ES-I3 (cell line): Measurements from ENCODE around the gene ZDHHC14.
"Not testable (repeated sequence)": the region's sequence is repeated elsewhere in the genome, so short reads cannot be mapped to it uniquely, and the experiment has no call there.

Source experiments
- H3K36me3 ChIP-seq: 2 replicates; pipeline ENCODE4 v1.6.1; 2013; ENCODE audit warnings: mild to moderate bottlenecking, low read length, control low read depth, moderate library complexity; ENCODE audit not compliant: insufficient read depth
- H3K4me1 ChIP-seq: 2 replicates; pipeline ENCODE4 v1.6.1; 2013; ENCODE audit warnings: mild to moderate bottlenecking, control low read depth, low read length; ENCODE audit not compliant: insufficient read depth
- H3K9ac ChIP-seq: 2 replicates; pipeline ENCODE4 v1.6.1; 2013; ENCODE audit warnings: low read depth, mild to moderate bottlenecking, low read length, moderate library complexity
- H3K9me3 ChIP-seq: 2 replicates; pipeline ENCODE4 v1.6.1; 2013; ENCODE audit warnings: mild to moderate bottlenecking, low read length, moderate library complexity; ENCODE audit not compliant: control insufficient read depth, insufficient read depth

The ZDHHC14 gene

GRCh38 chr6:157467339-157467738 lies 86.3 kb downstream of the ZDHHC14 start:
- not testable (repeated sequence) for H3K9me3 ChIP-seq, H3K9ac ChIP-seq, H3K36me3 ChIP-seq

GRCh38 chr6:157468054-157468453 lies 87.1 kb downstream of the ZDHHC14 start:
- H3K36me3 ChIP-seq, result no peaks in the 10 kb centered on the region
- H3K4me1 ChIP-seq, result peaks cover 17% of the 10 kb centered on the region
- H3K9me3 ChIP-seq, result no peaks in the 10 kb centered on the region
- no peak overlapping the region for H3K9ac ChIP-seq

More at GRCh38 chr6:157467339-157467738, 86.3 kb downstream of the ZDHHC14 start:
- peaks cover 24% of the 10 kb centered on the region for H3K4me1 ChIP-seq

GRCh38 chr6:157468574-157468973 lies 87.6 kb downstream of the ZDHHC14 start:
- H3K36me3 ChIP-seq, result no peaks in the 10 kb centered on the region
- no peaks in the 10 kb centered on the region for H3K9me3 ChIP-seq
- peaks cover 12% of the 10 kb centered on the region for H3K4me1 ChIP-seq
- H3K9ac ChIP-seq, result no peak overlapping the region

GRCh38 chr6:157469378-157469777 lies 88.4 kb downstream of the ZDHHC14 start:
- H3K36me3 ChIP-seq, result no peaks in the 10 kb centered on the region
- no peak overlapping the region for H3K9ac ChIP-seq
- H3K9me3 ChIP-seq, result no peaks in the 10 kb centered on the region
- H3K4me1 ChIP-seq, result peaks cover 12% of the 10 kb centered on the region

GRCh38 chr6:157471077-157471686 lies 90.2 kb downstream of the ZDHHC14 start:
- Histone ChIP-seq H3K36me3 (no peaks in the 10 kb centered on the region), H3K9ac (no peak overlapping the region), H3K4me1 (no peaks in the 10 kb centered on the region)

GRCh38 chr6:157471895-157472686 lies 91.1 kb downstream of the ZDHHC14 start:
- no peaks in the 10 kb centered on the region for H3K4me1 ChIP-seq
- no peaks in the 10 kb centered on the region for H3K36me3 ChIP-seq
- no peak overlapping the region for H3K9ac ChIP-seq
- no peaks in the 10 kb centered on the region for H3K9me3 ChIP-seq

More at GRCh38 chr6:157471077-157471686, 90.2 kb downstream of the ZDHHC14 start:
- no peaks in the 10 kb centered on the region for H3K9me3 ChIP-seq

- Histone ChIP-seq H3K9ac (no peak overlapping the region), H3K9me3 (no peaks in the 10 kb centered on the region), H3K4me1 (no peaks in the 10 kb centered on the region), H3K36me3 (no peaks in the 10 kb centered on the region)
Measured at GRCh38 chr6:157476797-157477196, 95.8 kb downstream of the ZDHHC14 start.

GRCh38 chr6:157478926-157479325 lies 97.9 kb downstream of the ZDHHC14 start:
- Histone ChIP-seq H3K36me3 (no peaks in the 10 kb centered on the region), H3K4me1 (no peaks in the 10 kb centered on the region), H3K9me3 (no peaks in the 10 kb centered on the region), H3K9ac (no peak overlapping the region)

GRCh38 chr6:157479464-157480303 lies 98.7 kb downstream of the ZDHHC14 start:
- Histone ChIP-seq H3K9ac (no peak overlapping the region), H3K36me3 (no peaks in the 10 kb centered on the region), H3K4me1 (no peaks in the 10 kb centered on the region), H3K9me3 (no peaks in the 10 kb centered on the region)

GRCh38 chr6:157481189-157481864 lies 100.3 kb downstream of the ZDHHC14 start:
- H3K36me3 ChIP-seq, result no peaks in the 10 kb centered on the region
- no peaks in the 10 kb centered on the region for H3K4me1 ChIP-seq
- H3K9ac ChIP-seq, result no peak overlapping the region
- no peaks in the 10 kb centered on the region for H3K9me3 ChIP-seq

- H3K4me1 ChIP-seq, result no peaks in the 10 kb centered on the region
- H3K9ac ChIP-seq, result no peak overlapping the region
- no peaks in the 10 kb centered on the region for H3K36me3 ChIP-seq
- no peaks in the 10 kb centered on the region for H3K9me3 ChIP-seq
Measured at GRCh38 chr6:157481865-157482249, 100.9 kb downstream of the ZDHHC14 start.

- no peaks in the 10 kb centered on the region for H3K9me3 ChIP-seq
- peaks cover 4% of the 10 kb centered on the region; the same call in 1 of the 2 replicates for H3K4me1 ChIP-seq
- no peaks in the 10 kb centered on the region for H3K36me3 ChIP-seq
- H3K9ac ChIP-seq, result no peak overlapping the region
Measured at GRCh38 chr6:157483770-157484169, 102.8 kb downstream of the ZDHHC14 start.

GRCh38 chr6:157484181-157484580 lies 103.2 kb downstream of the ZDHHC14 start:
- Histone ChIP-seq H3K9ac (no peak overlapping the region), H3K4me1 (peaks cover 8% of the 10 kb centered on the region; the same call in 1 of the 2 replicates), H3K36me3 (no peaks in the 10 kb centered on the region), H3K9me3 (no peaks in the 10 kb centered on the region)

GRCh38 chr6:157486572-157486971 lies 105.6 kb downstream of the ZDHHC14 start:
- H3K9ac ChIP-seq, result no peak overlapping the region
- H3K4me1 ChIP-seq, result peaks cover 8% of the 10 kb centered on the region; the same call in 1 of the 2 replicates
- H3K36me3 ChIP-seq, result no peaks in the 10 kb centered on the region
- no peaks in the 10 kb centered on the region for H3K9me3 ChIP-seq
